GM13976 (cell line): Measurements from ENCODE around the gene KRTAP10-1.
"Not testable (repeated sequence)": the region's sequence is repeated elsewhere in the genome, so short reads cannot be mapped to it uniquely, and the experiment has no call there.

Experiments
- DNase-seq: peaks from one replicate; pipeline ENCODE4 v3.0.0; 2012; ENCODE audit warnings: low spot score
- in situ Hi-C: fragments of 300-500 bp; cut with MboI; formaldehyde crosslinking; loops from one replicate; pipeline ENCODE4 v1.12.0; 2022; ENCODE audit warnings: low sequenced_read_pairs, mixed read lengths, inconsistent platforms; ENCODE audit not compliant: unreplicated experiment
- TF ChIP-seq, protein P1 (sequence below): IDR thresholded peaks from 2 replicates; pipeline ENCODE4 v1.5.1; 2012; ENCODE audit warnings: borderline replicate concordance, mild to moderate bottlenecking; ENCODE audit not compliant: insufficient read depth; ENCODE audit errors: extremely low read depth, missing control alignments, control extremely low read depth

The KRTAP10-1 gene

GRCh38 chr21:44552136-44552535, 12.1 kb upstream of the KRTAP10-1 start:
- TF ChIP-seq, protein P1, sequence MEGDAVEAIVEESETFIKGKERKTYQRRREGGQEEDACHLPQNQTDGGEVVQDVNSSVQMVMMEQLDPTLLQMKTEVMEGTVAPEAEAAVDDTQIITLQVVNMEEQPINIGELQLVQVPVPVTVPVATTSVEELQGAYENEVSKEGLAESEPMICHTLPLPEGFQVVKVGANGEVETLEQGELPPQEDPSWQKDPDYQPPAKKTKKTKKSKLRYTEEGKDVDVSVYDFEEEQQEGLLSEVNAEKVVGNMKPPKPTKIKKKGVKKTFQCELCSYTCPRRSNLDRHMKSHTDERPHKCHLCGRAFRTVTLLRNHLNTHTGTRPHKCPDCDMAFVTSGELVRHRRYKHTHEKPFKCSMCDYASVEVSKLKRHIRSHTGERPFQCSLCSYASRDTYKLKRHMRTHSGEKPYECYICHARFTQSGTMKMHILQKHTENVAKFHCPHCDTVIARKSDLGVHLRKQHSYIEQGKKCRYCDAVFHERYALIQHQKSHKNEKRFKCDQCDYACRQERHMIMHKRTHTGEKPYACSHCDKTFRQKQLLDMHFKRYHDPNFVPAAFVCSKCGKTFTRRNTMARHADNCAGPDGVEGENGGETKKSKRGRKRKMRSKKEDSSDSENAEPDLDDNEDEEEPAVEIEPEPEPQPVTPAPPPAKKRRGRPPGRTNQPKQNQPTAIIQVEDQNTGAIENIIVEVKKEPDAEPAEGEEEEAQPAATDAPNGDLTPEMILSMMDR = no peak

DNA sequence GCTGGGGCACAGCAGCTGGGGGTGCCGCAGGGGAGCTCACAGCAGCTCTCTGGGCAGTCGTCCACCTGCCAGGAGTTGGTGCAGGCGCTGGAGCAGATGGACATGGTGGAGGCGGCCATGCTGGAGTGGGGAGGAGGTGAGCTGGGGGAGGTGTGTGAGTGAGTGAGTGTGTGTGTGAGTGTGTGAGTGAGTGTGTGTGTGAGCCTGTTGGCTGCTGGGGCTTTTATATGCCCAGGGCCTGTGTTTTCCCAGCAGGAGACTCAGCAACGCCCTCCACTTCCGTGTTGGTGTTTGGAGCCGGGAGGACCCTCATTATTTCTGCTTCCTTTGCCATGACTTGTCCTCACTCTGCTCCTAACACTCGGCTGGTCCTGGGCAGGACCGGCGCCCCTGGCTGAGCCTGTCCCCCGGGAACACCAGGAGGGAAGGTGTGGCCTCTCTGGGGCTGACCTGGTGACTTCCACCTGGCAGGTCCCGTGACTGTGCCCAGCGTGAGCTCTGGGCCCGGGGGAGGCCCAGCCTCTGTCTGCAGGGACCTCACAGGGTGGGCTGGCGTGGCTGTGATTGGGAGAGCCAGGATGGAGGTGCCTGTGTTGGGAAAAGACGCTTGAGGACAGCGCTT, 11.5 kb upstream of the KRTAP10-1 start, which contains the start of gene KRTAP10-2:
Gene KRTAP10-2, minus strand, starts transcription at position 166 of the 622 bp plus-strand sequence. Its CDS starts 47 bp downstream, at position 119.
- TF ChIP-seq, protein P1 = no peak
- DNase-seq = no peak
- in situ Hi-C loops = no loop called here

More at GRCh38 chr21:44552136-44552535, 12.1 kb upstream of the KRTAP10-1 start:
- no peak for DNase-seq
- in situ Hi-C loops = no loop called here

DNA sequence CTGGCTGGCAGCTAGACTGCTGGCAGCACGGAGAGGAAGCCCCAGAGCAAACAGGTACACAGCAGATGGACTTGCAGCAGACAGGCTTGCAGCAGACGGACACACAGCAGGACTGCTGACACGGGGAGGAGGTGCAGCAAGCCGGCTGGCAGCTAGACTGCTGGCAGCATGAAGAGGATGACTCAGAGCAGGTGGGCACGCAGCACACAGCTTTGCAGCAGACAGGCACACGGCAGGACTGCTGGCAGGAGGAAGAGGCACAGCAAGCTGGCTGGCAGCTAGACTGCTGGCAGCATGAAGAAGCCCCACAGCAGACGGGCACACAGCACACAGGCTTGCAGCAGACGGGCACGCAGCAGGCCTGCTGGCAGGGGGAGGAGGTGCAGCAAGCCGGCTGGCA, 10.8 kb upstream of the KRTAP10-1 start:
- no peak for DNase-seq
- in situ Hi-C loops = no loop called here
- TF ChIP-seq, protein P1 = no peak

DNA sequence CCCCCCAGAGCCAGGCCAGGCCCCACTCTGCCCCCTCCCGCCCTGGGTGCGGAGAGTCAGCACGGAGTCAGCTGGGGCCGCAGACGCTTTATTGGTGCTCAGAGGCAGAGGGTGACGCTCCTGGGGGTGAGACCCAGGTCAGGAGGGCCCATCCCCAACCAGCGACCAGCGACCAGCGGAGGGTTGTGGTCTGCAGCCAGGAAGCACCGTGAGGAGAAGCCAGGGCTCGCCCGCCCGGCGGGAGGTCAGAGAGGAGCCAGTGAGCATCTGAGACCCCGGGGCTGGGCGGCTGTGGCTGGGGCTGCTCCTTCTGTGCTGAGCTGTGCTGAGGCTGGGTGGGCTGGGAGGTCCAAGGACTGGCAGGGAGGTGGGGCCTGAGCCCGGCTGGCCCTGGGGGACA, 10.3 kb upstream of the KRTAP10-1 start:
- DNase-seq, in situ Hi-C loops: not testable (repeated sequence)

GRCh38 chr21:44549525-44550211, 9.7 kb upstream of the KRTAP10-1 start:
- in situ Hi-C loops = no loop called here
- TF ChIP-seq, protein P1 = no peak
- DNase-seq = no peak

DNA sequence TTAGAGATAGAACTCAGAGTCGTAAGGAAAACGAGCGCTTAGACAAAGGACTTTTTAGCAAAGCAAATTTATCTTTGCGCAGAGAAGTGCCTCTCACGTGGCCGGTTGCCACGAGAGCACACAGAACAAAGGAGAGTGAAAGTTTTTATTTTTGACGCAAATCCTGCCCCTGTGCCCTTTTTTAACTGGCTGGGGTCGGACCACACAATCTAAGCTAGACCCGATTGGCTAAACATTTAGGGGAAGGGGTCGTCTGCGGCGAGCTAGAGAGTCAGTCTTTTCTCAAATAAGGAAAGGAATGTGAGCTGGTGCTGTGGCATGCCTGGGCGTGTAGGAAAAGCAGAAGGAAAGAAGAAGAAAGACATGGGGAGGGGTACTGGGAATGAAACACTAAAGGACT, 8.9 kb upstream of the KRTAP10-1 start:
- in situ Hi-C loops = no loop called here
- TF ChIP-seq, protein P1 = no peak
- DNase-seq = no peak

- no peak for DNase-seq
- in situ Hi-C loops = no loop called here
- TF ChIP-seq, protein P1 = no peak
Measured at GRCh38 chr21:44548381-44548780, 8.4 kb upstream of the KRTAP10-1 start.
